Stomach (tissue), 9 donors: ENCODE measurements around the gene PINK1. TPM values are rescaled to one million over a fixed set of nuclear protein-coding genes. Genes with fewer than 3 reads are reported as not detected.
A peak's percentile ranks its signal among the peaks of the same experiment; 100 is the strongest.

Source experiments
- DNase-seq, 2 donors: peaks; one replicate each; pipeline versions ENCODE4 v3.0.0 to v3.0.0-alpha.2; 2013 to 2019
- H3K27ac ChIP-seq, 5 donors: fragments of 200-600 bp in 4 of 5; sonication (generic) in 4 of 5; one replicate each; pipeline ENCODE4 v1.5.1; 2013 to 2019; ENCODE audit warnings: mild to moderate bottlenecking in 1 of 5, moderate library complexity in 1 of 5
- H3K27me3 ChIP-seq, 3 donors: fragments of 200-600 bp; sonication (generic); one replicate each; pipeline ENCODE4 v1.5.1; 2017 to 2019; ENCODE audit warnings: mixed run types in 1 of 3
- H3K36me3 ChIP-seq, 4 donors: fragments of 200-600 bp; sonication (generic); 1 replicate in 3 of 4; 2 replicates in 1 of 4; pipeline ENCODE4 v1.5.1; 2016 to 2019
- H3K4me1 ChIP-seq, 4 donors: fragments of 200-600 bp; sonication (generic); one replicate each; pipeline ENCODE4 v1.5.1; 2016 to 2019
- H3K4me3 ChIP-seq, 4 donors: fragments of 200-600 bp; sonication (generic) in 3 of 4; one replicate each; pipeline ENCODE4 v1.5.1; 2016 to 2019; ENCODE audit warnings: mild to moderate bottlenecking in 1 of 4
- H3K9me3 ChIP-seq, 4 donors: fragments of 200-600 bp; sonication (generic); one replicate each; pipeline ENCODE4 v1.5.1; 2016 to 2019
- EP300 ChIP-seq: sonication (generic); formaldehyde crosslinking; IDR thresholded peaks from one replicate; pipeline ENCODE4 v1.6.1; 2017; ENCODE audit warnings: antibody characterized with exemption
- POLR2A ChIP-seq, 4 donors: fragments of 450-650 bp; IDR thresholded peaks; one replicate each; pipeline ENCODE4 v1.6.1; 2016; ENCODE audit warnings: antibody characterized with exemption in 4 of 4, control low read depth in 2 of 4, mild to moderate bottlenecking in 1 of 4, moderate library complexity in 1 of 4
- POLR2AphosphoS5 ChIP-seq, 3 donors: sonication (generic); formaldehyde crosslinking; IDR thresholded peaks; one replicate each; pipeline ENCODE4 v1.6.1; 2016; ENCODE audit warnings: antibody characterized with exemption in 3 of 3
- WGBS, 5 donors: extraction: QIAGEN DNeasy Blood & Tissue Kit in 3 of 5; methylation state at CpG; one replicate each; pipeline versions ENCODE4 v1.1.5 to v1.1.7; 2013 to 2018; 5-methylcytosine and 5-hydroxymethylcytosine counted together
- intact Hi-C: fragments of 100-400 bp; cut with DNase I; formaldehyde crosslinking; loops from one replicate; pipeline ENCODE4 v1.15.1; 2023; ENCODE audit warnings: low total_unique reads
- polyA plus RNA-seq, 3 donors: library from polyadenylated mRNA; stranded (reverse); fragments of 200-250 nt; gene quantifications; one replicate each; pipeline ENCODE4 v1.2.3, GENCODE V29; 2013
- total RNA-seq, 5 donors: library from RNA; depleted of rRNA; stranded (reverse); fragments of >200 nt; gene quantifications; one replicate each; pipeline versions ENCODE4 v1.1.0 to v1.2.3, GENCODE V29; 2014 to 2016
- TF ChIP-seq, protein P1 (sequence below), 7 experiments: fragments of 450-650 bp in 4 of 7; fragments of 200-600 bp in 3 of 7; sonication (generic) in 3 of 7; IDR thresholded peaks; one replicate each; pipeline ENCODE4 v1.5.1; 2016 to 2019; ENCODE audit warnings: antibody characterized with exemption in 7 of 7, control low read depth in 2 of 7, mild to moderate bottlenecking in 1 of 7
- donor health status: healthy with polysubstance abuse.
- donor health status: Bipolar disorder and iron deficiency.
- donor health status: healthy.

PINK1 gene
- total and polyA plus RNA-seq, 8 donors: 21.0 to 169 (median 53.8) TPM

DNA sequence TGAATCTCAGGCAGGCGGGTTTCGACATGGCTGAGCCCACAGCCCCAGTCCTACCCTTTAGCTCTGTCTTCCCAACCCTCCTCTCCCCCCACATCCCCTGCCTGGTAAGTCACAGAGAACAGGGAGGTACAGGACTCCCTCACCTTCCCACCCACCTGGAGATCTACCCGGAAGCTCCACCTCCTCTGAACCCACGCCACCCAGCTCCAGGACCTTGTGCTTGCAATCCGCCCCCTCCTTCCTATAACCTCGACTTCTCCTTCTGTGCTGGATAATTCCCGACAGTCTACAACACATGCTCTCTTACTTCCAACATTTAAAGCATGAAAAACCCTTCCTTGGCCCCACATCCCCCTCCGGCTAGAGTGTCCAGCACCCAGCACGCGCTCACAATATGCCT is 62.3 kb downstream of the PINK1 start:
- Histone ChIP-seq H3K4me3 (no peak overlapping the region), H3K27me3 (no peaks in the 10 kb centered on the region), H3K9me3 (peaks cover 0 to 5% (median 0%) of the 10 kb centered on the region in 4 donors), H3K36me3 (no peaks in the 10 kb centered on the region), H3K27ac (no peak overlapping the region), H3K4me1 (peaks cover 0 to 16% (median 13%) of the 10 kb centered on the region in 4 donors)
- WGBS, 5 donors: 83 to 87% (median 83%) methylated on average over 10 of the region's 10 CpGs
- TF ChIP-seq EP300: no peak
- TF ChIP-seq, protein P1, sequence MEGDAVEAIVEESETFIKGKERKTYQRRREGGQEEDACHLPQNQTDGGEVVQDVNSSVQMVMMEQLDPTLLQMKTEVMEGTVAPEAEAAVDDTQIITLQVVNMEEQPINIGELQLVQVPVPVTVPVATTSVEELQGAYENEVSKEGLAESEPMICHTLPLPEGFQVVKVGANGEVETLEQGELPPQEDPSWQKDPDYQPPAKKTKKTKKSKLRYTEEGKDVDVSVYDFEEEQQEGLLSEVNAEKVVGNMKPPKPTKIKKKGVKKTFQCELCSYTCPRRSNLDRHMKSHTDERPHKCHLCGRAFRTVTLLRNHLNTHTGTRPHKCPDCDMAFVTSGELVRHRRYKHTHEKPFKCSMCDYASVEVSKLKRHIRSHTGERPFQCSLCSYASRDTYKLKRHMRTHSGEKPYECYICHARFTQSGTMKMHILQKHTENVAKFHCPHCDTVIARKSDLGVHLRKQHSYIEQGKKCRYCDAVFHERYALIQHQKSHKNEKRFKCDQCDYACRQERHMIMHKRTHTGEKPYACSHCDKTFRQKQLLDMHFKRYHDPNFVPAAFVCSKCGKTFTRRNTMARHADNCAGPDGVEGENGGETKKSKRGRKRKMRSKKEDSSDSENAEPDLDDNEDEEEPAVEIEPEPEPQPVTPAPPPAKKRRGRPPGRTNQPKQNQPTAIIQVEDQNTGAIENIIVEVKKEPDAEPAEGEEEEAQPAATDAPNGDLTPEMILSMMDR (IDR thresholded peaks at IDR 0.05): no peak
- no peak for TF ChIP-seq POLR2AphosphoS5 (IDR thresholded peaks at IDR 0.05)
- no peak for TF ChIP-seq POLR2A (IDR thresholded peaks at IDR 0.05)
- intact Hi-C loops: loop anchor here (10.0 kb wide), 2 partner anchors 279 to 499 kb away; no protein-coding TSS in a partner anchor
- DNase-seq: no peak

DNA sequence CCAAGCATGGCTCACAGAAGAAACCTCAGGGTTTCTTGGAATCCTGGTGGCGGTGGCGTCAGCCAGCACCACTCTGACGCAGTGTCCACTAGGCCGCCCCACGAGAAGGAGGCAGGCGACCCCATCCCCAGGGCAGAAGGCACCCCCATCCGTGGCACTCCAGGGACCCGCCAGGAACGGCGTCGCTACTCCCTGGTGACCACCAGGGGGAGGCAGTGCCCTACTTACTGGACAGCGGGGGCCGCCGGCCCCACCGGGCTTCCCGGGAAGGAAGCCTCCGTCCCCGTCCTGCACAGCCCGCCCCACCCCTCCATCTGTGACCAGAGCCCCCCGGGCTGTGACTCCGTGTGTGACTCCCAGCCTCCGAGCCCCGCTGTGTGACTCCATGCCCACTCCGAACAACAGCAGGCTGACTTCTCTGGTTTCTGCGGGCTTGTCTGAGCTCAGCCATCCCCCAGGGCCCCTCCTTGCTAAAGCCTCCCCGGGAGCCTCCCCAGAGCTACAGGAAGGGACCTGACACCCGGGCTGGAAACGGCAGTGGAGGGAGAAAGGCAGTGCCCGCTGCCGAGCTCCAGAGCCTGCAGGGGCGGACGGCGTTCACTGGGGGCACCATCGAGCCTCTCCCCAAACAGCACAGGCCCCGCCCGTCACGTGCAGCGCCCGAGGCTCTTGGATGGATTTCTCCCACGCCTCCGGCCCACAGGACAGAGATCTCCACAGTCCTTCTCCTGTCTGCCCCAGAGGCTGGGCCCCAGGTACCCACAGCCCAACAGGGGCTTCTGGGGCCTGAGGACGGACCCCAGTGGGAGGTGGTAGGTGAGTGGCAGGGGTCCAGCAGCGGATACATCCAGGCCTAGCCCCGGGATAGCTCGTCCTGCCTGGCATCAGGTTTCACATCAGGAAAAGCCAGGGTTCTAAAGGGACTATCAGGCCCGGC is 63.4 kb downstream of the PINK1 start:
- intact Hi-C loops: loop anchor here (10.0 kb wide), 2 partner anchors 278 to 498 kb away; no protein-coding TSS in a partner anchor
- H3K27me3 ChIP-seq: no peaks in the 10 kb centered on the region
- H3K27ac ChIP-seq: peak overlapping the region; percentile 37 to 86 (median 79)
- 1 to 2% (median 2%) methylated on average over 37 to 46 of the region's 46 CpGs for WGBS, 5 donors
- peak; percentile 80 to 96 for DNase-seq
- H3K9me3 ChIP-seq: peaks cover 0 to 4% (median 0%) of the 10 kb centered on the region in 4 donors
- peak in 1 of 3 donors; percentile 48 for TF ChIP-seq POLR2AphosphoS5 (IDR thresholded peaks at IDR 0.05)
- TF ChIP-seq, protein P1 (IDR thresholded peaks at IDR 0.05): peak in 5 of 7 experiments; percentile 71 to 94 (median 77)
- no peak for TF ChIP-seq POLR2A (IDR thresholded peaks at IDR 0.05)
- no peak for TF ChIP-seq EP300
- peak overlapping the region; percentile 56 to 69 (median 60) for H3K4me3 ChIP-seq
- no peaks in the 10 kb centered on the region for H3K36me3 ChIP-seq
- peaks cover 0 to 16% (median 13%) of the 10 kb centered on the region in 4 donors for H3K4me1 ChIP-seq

DNA sequence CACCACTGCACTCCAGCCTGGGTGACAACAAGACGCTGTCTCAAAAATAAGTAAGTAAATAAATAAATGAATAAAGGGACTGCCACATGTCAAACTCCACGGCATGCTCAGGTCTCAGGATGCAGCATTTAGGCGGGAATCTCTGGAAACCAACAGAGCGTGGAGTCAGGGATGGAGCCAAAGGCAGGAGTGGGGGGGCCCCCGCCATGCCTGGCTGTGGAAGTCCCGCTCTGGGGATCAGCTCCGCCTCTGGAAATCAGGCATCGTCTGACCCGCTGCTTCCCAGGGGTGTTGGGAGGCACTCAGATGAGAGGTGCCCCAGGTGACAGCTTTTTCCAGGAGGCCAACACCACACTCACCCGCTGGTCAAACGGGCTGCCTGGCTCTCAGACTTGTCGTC is 64.3 kb downstream of the PINK1 start:
- 76 to 90% (median 80%) methylated on average over 9 to 12 of the region's 12 CpGs for WGBS, 5 donors
- intact Hi-C loops: loop anchor here (10.0 kb wide), 2 partner anchors 277 to 497 kb away; no protein-coding TSS in a partner anchor
- TF ChIP-seq, protein P1 (IDR thresholded peaks at IDR 0.05): no peak
- TF ChIP-seq POLR2A (IDR thresholded peaks at IDR 0.05) (no peak), EP300 (no peak), POLR2AphosphoS5 (IDR thresholded peaks at IDR 0.05) (no peak)

DNA sequence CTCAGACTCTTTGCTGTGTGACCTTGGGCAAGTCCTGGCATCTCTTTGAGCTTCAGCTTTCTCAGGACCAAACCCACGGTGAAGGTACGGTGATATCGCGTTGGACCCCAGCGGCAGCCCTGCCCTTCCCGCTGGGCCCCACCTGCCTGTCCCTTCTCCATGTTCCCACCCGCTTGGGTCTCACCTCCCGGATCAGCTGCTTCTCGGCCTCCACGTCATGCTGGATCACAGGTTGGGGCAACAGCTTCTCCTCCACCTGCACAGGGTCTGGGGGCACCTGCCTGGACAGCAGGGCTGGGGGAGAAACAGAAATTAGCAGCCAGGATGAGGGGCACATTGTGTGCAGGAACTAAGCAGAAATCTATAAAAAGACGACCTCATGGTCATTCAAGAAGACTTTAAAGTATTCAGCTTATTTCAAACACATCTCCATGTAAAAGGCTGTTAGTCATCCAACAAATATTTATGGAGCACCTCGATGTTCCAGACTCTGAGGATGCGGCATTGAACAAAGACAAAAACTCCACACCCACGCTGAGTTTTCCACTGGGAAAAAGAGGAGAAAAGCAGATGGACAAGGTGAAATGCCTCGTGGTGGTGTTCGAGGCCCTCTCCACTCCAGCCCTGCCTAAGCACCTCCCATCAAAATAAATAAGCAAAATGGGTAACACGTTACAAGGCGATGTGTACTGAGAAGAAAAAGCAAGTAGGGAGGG is 65.1 kb downstream of the PINK1 start:
- Histone ChIP-seq H3K4me3 (no peak overlapping the region), H3K9me3 (no peaks in the 10 kb centered on the region), H3K4me1 (peaks cover 0 to 16% (median 13%) of the 10 kb centered on the region in 4 donors), H3K27ac (no peak overlapping the region), H3K36me3 (no peaks in the 10 kb centered on the region), H3K27me3 (no peaks in the 10 kb centered on the region)
- intact Hi-C loops: loop anchor here (10.0 kb wide), 2 partner anchors 276 to 496 kb away; no protein-coding TSS in a partner anchor
- WGBS, 5 donors: 82 to 87% (median 87%) methylated on average over 18 of the region's 18 CpGs
- DNase-seq: peak in 1 of 2 donors; percentile 2
- TF ChIP-seq POLR2AphosphoS5 (IDR thresholded peaks at IDR 0.05) (no peak), POLR2A (IDR thresholded peaks at IDR 0.05) (no peak), EP300 (no peak)
- TF ChIP-seq, protein P1 (IDR thresholded peaks at IDR 0.05): no peak

More for the DNA sequence above, 64.3 kb downstream of the PINK1 start:
- H3K27me3 ChIP-seq: no peaks in the 10 kb centered on the region
- H3K9me3 ChIP-seq: no peaks in the 10 kb centered on the region
- H3K4me1 ChIP-seq: peaks cover 0 to 16% (median 13%) of the 10 kb centered on the region in 4 donors
- DNase-seq: no peak
- no peak overlapping the region for H3K4me3 ChIP-seq
- H3K27ac ChIP-seq: peak overlapping the region in 1 of 5 donors; percentile 86
- no peaks in the 10 kb centered on the region for H3K36me3 ChIP-seq
